ACC112 (cell line): ENCODE results near the gene TNFRSF14.

Experiments used
- H2AFZ ChIP-seq: fragments of 200-600 bp; sonication (generic); one replicate; pipeline ENCODE4 v1.6.0; 2017; ENCODE audit warnings: antibody characterized with exemption, low read length; ENCODE audit not compliant: unreplicated experiment
- H3K27ac ChIP-seq: fragments of 200-600 bp; sonication (generic); 2 replicates; pipeline ENCODE4 v1.5.1; 2014; ENCODE audit warnings: low read depth, mild to moderate bottlenecking, antibody characterized with exemption, low read length, moderate library complexity
- H3K27me3 ChIP-seq: fragments of 200-600 bp; sonication (generic); 2 replicates; pipeline ENCODE4 v1.6.1; 2014; ENCODE audit warnings: mild to moderate bottlenecking, antibody characterized with exemption, low read length, moderate library complexity, mixed read lengths; ENCODE audit not compliant: insufficient read depth
- H3K36me3 ChIP-seq: fragments of 200-600 bp; sonication (generic); 2 replicates; pipeline ENCODE4 v1.6.1; 2016; ENCODE audit warnings: mild to moderate bottlenecking, antibody characterized with exemption, low read length, moderate library complexity, mixed read lengths; ENCODE audit not compliant: insufficient read depth
- H3K4me1 ChIP-seq: fragments of 200-600 bp; sonication (generic); one replicate; pipeline ENCODE4 v1.6.1; 2016; ENCODE audit warnings: low read length, mixed read lengths; ENCODE audit not compliant: insufficient read depth, unreplicated experiment, control insufficient read depth
- H3K4me3 ChIP-seq: fragments of 200-600 bp; sonication (generic); 2 replicates; pipeline ENCODE4 v1.5.1; 2014; ENCODE audit warnings: mild to moderate bottlenecking, low read depth, low read length
- H3K79me2 ChIP-seq: fragments of 200-600 bp; sonication (generic); one replicate; pipeline ENCODE4 v1.6.0; 2016; ENCODE audit warnings: low read length; ENCODE audit not compliant: control insufficient read depth, unreplicated experiment, insufficient read depth

TNFRSF14 gene

DNA sequence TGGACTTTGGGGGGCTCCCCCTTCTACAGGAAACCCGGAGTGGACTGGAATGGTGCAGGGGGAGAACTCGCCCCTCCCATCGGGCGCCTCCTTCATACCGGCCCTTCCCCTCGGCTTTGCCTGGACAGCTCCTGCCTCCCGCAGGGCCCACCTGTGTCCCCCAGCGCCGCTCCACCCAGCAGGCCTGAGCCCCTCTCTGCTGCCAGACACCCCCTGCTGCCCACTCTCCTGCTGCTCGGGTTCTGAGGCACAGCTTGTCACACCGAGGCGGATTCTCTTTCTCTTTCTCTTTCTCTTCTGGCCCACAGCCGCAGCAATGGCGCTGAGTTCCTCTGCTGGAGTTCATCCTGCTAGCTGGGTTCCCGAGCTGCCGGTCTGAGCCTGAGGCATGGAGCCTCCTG lies at the start of gene TNFRSF14:
Gene TNFRSF14, plus strand, starts transcription at position 95 of the 401 bp plus-strand sequence. Its CDS starts 294 bp downstream, at position 389.
- Histone ChIP-seq H3K4me3 (peak within 1 kb of the TSS; percentile 82), H3K27ac (peak within 1 kb of the TSS; percentile 54; the same call in 1 of the 2 replicates), H2AFZ (peak within 1 kb of the TSS; percentile 84), H3K4me1 (peaks cover 9% of the 10 kb centered on the region), H3K27me3 (no peaks in the 10 kb centered on the region), H3K36me3 (no peaks in the 10 kb centered on the region), H3K79me2 (no peaks in the 10 kb centered on the region)

DNA sequence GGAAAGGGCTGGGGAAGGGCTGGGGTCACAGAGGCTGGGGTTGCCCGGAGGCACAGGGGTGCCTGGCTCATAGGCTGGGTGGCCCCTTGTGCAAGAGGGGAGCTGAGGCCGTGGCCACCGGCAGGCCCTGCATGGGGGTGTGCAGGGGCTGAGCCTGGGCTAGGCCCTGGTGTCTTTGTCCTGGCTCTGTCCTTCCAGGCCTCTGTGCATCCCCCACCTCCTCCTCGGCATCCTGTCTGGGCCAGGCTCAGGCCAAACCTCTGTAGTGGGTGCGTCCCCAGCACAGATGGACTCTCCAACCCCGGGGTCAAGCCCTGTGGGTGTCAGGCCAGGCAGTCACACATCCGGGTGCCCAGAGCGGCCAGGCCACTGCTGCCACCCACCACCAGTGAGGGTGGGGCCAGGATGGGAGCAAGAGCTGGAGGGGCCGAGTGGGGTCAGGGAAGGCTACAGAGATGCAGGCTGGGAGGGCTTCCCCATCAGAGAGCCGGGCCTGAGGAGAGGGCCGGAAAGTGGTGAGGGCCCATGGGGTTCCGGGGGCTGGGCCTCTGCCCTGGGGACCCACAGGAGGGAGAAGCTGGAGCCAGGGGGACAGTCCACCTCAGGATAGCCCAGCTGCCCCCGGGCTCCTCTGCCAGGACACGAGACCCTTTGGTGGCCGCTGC lies 49.1 kb upstream of the TNFRSF14 start:
- H3K36me3 ChIP-seq: no peaks in the 10 kb centered on the region
- no peaks in the 10 kb centered on the region for H3K4me1 ChIP-seq
- no peak overlapping the region for H3K4me3 ChIP-seq
- H3K79me2 ChIP-seq: no peaks in the 10 kb centered on the region
- no peak overlapping the region for H2AFZ ChIP-seq
- peaks cover 29% of the 10 kb centered on the region for H3K27me3 ChIP-seq
- H3K27ac ChIP-seq: no peak overlapping the region

- peaks cover 24% of the 10 kb centered on the region for H3K27me3 ChIP-seq
- H3K36me3 ChIP-seq: no peaks in the 10 kb centered on the region
- no peak overlapping the region for H3K27ac ChIP-seq
- H2AFZ ChIP-seq: no peak overlapping the region
- H3K4me1 ChIP-seq: no peaks in the 10 kb centered on the region
- no peaks in the 10 kb centered on the region for H3K79me2 ChIP-seq
- no peak overlapping the region for H3K4me3 ChIP-seq
These were observed 48.4 kb upstream of the TNFRSF14 start for GRCh38 chr1:2507744-2508155.

DNA sequence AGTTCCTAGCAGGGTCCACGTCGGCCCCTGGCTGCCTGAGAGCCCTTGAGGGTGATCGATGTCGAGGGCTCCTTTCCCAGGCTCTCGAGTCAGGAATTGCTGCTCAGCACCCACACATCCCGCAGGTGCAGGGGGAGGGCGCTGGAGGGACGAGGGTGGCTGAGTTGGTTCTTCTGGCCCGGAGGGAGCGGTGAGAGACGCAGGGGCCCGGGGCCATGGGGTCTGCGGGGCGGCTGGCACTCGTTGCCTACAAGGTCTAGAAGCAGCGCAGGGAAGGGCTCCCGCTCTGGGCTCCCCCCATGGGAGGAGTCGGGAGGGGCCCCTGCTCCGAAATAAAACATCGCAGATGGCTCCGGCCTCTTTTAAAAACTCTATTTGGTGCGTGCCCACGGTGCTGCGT lies 48.0 kb upstream of the TNFRSF14 start:
- H3K4me3 ChIP-seq: no peak overlapping the region
- H3K4me1 ChIP-seq: no peaks in the 10 kb centered on the region
- H3K36me3 ChIP-seq: no peaks in the 10 kb centered on the region
- H3K79me2 ChIP-seq: no peaks in the 10 kb centered on the region
- H3K27ac ChIP-seq: no peak overlapping the region
- peaks cover 20% of the 10 kb centered on the region for H3K27me3 ChIP-seq
- no peak overlapping the region for H2AFZ ChIP-seq

- Histone ChIP-seq H3K27ac (no peak overlapping the region), H3K4me3 (no peak overlapping the region), H3K4me1 (no peaks in the 10 kb centered on the region), H3K79me2 (no peaks in the 10 kb centered on the region), H2AFZ (no peak overlapping the region), H3K27me3 (peaks cover 14% of the 10 kb centered on the region), H3K36me3 (no peaks in the 10 kb centered on the region)
These were observed 47.4 kb upstream of the TNFRSF14 start for GRCh38 chr1:2508751-2509150.

- Histone ChIP-seq H3K4me1 (no peaks in the 10 kb centered on the region), H3K27ac (no peak overlapping the region), H3K4me3 (no peak overlapping the region), H3K27me3 (peaks cover 6% of the 10 kb centered on the region; the same call in 1 of the 2 replicates), H2AFZ (no peak overlapping the region), H3K36me3 (peaks cover 2% of the 10 kb centered on the region; the same call in 1 of the 2 replicates), H3K79me2 (no peaks in the 10 kb centered on the region)
These were observed 46.6 kb upstream of the TNFRSF14 start for GRCh38 chr1:2509589-2509988.

- H3K36me3 ChIP-seq: peaks cover 2% of the 10 kb centered on the region; the same call in 1 of the 2 replicates
These were observed 45.6 kb upstream of the TNFRSF14 start for GRCh38 chr1:2510366-2511155.

GRCh38 chr1:2512862-2513421 lies 43.2 kb upstream of the TNFRSF14 start:
- peaks cover 5% of the 10 kb centered on the region; the same call in 1 of the 2 replicates for H3K36me3 ChIP-seq
- no peak overlapping the region for H3K4me3 ChIP-seq
- H3K27ac ChIP-seq: no peak overlapping the region
- H3K79me2 ChIP-seq: no peaks in the 10 kb centered on the region
- no peaks in the 10 kb centered on the region for H3K4me1 ChIP-seq
- no peaks in the 10 kb centered on the region for H3K27me3 ChIP-seq
- H2AFZ ChIP-seq: no peak overlapping the region

More at GRCh38 chr1:2510366-2511155, 45.6 kb upstream of the TNFRSF14 start:
- Histone ChIP-seq H3K4me3 (no peak overlapping the region), H3K4me1 (no peaks in the 10 kb centered on the region), H3K27ac (no peak overlapping the region), H3K79me2 (no peaks in the 10 kb centered on the region), H2AFZ (no peak overlapping the region), H3K27me3 (no peaks in the 10 kb centered on the region)

- Histone ChIP-seq H3K27me3 (no peaks in the 10 kb centered on the region), H3K27ac (no peak overlapping the region), H3K4me3 (no peak overlapping the region), H3K36me3 (peaks cover 5% of the 10 kb centered on the region; the same call in 1 of the 2 replicates), H3K4me1 (no peaks in the 10 kb centered on the region), H2AFZ (no peak overlapping the region), H3K79me2 (no peaks in the 10 kb centered on the region)
These were observed 42.1 kb upstream of the TNFRSF14 start for GRCh38 chr1:2513939-2514652.
